HG03159 (cell line): ENCODE measurements around the gene CPZ.
"Not testable (repeated sequence)": the region's sequence is repeated elsewhere in the genome, so short reads cannot be mapped to it uniquely, and the experiment has no call there.

Source experiments
- ATAC-seq: cut with Tn5 transposase; IDR thresholded peaks from one replicate; pipeline ENCODE4 v1.9.1; 2021; ENCODE audit warnings: mild to moderate bottlenecking, moderate library complexity; ENCODE audit not compliant: unreplicated experiment

CPZ gene

DNA sequence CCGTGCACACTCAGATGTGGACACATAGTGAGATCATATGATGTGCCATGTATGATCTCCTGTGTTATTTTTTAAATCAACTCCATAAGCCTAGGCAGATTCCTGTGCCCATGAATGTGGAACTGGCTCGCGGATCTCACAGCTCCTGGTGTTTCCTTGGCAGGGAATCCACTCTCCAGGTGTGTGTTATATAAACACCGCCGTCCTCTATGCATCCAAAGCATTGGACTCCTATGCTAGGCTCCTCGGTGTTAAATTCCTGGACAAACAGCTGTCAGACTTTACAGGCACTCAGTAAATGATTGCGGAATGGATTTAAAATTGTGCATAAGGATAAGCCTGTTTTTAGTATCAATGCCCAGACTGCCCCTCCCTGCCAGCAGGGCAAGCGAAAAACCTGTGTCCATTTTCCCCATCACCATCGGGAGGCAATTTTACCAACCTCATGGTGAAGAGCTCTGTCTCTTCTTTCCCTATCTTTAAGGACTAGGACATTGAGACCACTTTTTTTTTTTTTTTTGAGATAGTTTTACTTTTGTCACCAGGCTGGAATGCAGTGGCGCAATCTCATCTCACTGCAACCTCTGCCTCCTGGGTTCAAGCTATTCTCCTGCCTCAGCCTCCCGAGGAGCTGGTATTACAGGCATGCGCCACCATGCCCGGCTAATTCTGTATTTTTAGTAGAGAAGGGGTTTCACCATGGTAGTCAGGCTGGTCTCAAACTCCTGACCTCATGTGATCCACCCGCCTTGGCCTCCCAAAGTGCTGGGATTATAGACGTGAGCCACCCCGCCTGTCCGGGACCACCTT lies 36.0 kb upstream of the CPZ start:
- ATAC-seq = no peak

DNA sequence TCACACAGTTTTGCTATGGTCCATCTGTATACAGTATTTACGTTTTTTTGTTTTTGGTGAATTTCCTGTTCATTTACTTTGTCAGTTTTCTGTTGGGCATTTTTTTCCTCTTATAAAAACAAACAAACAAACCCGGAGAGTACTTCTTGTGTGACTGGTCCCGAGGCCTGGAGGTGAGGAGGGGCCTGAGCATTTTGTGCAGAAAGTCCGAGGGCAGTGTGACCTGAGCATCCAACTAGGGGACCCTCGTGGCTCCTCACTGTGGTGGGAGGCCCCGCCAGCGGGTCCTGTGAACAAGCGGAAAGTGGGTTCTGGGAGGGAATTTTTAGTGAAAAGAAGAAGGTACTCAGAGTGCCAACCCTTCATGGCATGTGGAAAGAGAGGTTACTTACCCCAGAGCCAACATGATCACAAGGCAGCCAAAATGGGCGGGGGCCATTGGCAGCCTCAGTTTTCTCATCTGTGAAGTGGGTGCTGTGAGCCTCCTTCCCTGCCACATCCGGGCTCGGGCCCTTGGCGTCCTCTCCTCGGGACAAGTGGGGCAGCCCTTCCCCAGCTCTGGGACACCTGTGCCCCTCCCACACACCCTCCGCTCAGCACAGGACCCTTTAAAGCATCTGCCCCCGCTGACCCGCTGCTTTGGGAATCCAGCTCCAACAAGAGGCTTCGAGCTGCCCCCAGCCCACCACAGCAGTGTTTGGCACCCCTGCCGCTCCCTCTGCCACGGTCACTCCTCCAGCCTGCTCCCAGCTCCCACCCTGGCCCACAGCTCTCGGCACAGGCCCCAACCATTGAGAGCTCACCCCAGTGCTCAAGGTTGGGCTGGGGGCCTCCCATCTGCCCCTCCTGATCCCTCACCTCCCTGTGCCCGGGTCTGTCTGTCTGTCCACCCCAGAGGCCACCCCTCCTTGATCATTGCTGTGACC lies 35.2 kb upstream of the CPZ start:
- ATAC-seq = no peak

DNA sequence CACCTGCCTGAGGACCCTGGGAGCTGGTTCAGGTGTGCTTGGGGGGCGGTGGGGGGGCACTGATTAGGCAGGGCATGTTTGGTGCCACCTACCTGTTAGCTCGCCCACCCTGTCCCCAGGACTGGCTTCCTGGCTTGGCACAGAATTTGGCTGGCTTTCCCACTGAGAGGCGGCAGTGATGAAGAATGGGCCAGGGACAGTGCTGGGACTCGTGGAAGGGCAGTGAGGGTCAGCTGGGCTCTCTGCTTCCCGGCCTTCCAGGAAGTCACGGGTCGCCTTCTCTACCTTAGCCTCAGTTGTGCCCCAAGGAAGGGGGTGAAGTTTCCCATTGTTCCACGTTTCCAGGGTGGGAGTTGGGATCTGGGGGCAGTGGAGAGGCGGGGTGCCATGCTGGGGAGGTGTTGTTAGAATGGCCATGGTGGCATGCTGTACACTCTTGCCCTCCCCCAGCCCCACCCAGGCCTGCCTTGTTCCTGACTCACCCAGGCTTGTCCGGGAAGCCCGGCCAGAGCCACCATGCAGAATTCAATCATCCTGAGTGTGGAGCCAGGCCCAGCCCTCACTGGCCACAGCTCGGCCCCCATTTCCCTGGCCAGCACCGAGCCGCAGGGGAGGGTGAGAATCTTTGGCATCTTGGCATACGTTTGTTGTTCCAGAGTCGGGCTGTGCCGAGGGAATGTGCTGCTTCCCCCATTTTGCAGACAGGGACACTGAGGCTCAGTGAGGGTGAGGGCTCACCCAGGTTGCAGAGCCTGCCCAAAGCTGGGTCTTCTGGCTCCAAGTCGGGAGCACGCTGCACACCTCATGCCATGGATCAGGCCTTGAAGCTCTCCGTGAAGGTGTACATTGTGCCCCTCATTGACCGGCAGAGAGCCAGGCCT lies 34.2 kb upstream of the CPZ start:
- no peak for ATAC-seq

DNA sequence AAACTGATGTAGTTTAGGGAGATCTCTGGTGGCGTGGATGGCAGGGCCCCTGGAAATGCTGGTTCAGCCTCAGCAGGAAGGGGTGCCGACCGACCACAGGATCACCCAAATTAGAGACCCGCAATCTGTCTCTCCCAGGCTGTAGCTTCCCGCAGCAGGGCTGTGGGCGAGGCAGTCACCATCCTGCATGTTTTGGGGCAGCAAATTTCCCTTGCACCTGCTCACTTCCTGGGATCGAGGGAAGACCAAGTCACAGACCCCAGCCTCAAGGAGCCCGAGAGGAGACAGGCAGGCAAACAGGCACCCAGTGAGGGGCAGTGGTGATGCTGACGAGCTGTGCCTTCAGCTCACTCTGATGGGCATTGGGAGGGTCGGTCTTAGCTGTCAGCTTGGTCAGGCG lies 33.6 kb upstream of the CPZ start:
- ATAC-seq = no peak

DNA sequence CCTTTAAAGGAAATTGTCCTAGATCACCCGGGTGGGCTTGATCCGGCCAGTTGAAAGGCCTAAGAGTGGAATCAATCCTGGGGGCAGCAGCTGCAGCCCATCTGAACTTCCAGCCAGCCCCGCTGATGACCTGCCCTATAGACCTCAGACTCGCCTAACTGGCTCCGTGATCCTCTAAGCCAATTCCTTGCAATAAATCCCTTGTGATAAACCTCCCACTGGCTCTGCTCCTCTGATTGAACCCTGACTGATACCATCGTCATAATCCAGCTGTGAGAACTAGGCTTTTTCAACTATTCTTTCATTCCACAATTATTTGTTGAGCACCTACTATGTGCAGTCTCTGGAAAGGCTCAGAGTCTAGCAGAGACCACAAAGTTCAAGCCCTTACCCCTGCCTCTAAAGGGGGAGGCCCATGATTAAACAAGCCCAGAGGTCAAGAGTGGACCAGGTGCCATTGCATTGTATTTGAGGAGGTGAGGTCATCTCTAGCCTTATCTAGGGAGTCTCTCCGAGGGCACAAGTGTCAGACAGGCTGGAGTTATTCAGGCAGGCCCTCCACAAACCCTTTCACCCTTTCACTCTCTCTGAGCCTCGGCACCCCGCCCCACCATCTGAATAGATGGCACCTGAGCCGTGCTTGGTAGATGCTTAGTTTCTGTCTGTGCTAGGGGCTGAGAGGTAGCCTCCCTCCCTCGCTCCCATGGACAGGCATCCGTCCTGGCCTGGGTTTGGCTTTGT lies 32.9 kb upstream of the CPZ start:
- no peak for ATAC-seq

DNA sequence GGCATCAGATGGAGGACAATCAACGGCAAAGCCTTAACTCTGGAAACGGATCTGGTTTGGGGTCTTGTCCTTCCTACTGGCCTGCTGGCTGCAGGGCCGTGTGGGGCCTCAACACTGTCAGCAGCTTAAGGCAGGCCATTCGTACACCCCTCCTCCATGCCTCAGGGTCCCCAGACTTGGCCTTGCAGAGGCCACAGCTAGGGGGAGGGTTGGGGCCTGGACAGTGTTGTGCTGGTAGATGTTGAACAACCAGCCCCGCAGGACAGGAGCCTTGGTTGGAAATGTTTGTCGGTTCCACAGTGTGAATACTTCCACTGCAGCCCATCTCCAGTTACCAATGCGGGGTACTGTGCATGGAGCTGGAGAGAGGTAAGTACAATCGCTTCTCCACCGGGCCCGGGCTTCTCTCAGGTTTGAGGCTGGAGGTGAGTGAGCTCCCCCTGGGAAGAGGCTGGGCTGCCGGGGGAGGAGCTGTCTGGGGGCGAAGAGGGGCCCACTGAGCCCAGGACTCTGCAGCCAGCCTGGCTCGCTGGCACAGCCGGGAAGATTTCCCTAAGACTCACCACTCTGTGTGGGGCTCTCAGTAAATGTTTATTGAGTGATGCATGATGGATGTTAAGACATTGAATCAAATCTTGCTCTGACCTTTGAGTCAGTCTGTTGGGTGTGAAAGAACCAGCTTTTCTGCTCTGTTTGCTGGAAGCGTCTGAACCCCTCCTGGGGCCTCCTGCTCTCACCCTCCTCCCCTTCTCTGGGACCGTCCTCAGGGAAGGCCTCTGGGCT lies 32.1 kb upstream of the CPZ start:
- no peak for ATAC-seq

DNA sequence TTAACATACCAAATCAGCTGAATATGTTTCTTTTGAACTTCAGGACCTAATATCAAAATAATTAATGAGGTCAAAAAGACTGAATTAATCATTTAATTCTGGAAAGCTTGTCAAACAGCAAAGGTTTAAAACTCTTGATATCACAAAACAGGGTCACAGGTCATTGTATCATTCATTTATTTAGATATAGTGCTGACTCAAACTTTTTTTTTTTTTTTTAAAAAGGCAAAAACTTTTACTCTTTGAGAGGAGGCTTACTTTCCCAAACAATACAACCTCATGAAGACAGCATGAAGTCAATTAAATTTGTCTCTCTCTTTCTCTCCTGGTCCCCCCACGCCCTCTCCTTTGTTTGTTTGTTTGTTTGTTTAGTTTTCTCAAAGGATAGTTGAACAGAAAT lies 28.0 kb upstream of the CPZ start:
- ATAC-seq = no peak

DNA sequence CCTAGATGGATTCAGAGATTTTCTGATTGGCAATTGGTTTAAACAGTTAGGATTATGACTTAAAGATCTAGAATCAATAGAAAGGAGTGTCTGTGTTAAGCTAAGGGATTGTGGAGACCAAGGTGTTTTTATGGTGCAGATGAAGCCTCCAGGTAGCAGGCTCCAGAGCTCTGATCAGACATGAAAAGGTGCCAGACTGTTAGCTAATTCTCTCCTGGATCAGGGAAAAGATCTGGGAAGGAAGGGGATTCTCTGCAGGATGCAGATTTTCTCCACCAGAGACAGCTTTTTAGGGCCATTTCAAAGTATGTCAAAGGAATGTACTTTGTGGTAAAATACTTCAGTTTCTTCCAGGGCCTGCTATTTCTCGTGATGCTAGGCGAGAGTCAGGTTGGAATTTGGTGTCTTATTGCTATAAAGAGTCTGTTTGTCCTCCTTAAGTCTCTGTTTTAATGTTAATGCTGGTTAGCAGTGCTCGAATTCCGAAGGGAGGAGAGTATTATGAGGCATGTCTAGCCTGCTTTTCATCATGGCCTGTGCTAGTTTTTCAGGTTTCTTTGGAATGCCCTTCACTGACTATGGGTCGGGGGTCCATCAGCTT lies 24.4 kb upstream of the CPZ start:
- ATAC-seq = no peak

DNA sequence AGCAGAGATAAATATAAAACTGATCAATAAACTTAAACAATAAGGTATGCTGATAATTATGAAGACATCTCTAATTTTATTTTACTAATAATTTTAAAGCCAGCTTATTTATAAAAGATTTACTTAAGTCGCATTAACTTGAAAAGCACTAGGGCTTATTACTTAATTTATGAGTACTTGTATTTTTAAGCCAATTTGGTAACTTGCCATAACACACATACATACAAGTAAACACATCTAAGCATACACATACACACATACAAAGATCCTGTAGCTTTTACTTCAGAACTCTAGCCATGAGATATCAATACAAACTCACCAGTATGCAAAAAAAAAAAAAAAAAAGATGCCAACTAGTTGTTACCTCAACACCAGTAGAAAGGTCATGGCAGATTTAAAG lies 22.4 kb upstream of the CPZ start:
- no peak for ATAC-seq

DNA sequence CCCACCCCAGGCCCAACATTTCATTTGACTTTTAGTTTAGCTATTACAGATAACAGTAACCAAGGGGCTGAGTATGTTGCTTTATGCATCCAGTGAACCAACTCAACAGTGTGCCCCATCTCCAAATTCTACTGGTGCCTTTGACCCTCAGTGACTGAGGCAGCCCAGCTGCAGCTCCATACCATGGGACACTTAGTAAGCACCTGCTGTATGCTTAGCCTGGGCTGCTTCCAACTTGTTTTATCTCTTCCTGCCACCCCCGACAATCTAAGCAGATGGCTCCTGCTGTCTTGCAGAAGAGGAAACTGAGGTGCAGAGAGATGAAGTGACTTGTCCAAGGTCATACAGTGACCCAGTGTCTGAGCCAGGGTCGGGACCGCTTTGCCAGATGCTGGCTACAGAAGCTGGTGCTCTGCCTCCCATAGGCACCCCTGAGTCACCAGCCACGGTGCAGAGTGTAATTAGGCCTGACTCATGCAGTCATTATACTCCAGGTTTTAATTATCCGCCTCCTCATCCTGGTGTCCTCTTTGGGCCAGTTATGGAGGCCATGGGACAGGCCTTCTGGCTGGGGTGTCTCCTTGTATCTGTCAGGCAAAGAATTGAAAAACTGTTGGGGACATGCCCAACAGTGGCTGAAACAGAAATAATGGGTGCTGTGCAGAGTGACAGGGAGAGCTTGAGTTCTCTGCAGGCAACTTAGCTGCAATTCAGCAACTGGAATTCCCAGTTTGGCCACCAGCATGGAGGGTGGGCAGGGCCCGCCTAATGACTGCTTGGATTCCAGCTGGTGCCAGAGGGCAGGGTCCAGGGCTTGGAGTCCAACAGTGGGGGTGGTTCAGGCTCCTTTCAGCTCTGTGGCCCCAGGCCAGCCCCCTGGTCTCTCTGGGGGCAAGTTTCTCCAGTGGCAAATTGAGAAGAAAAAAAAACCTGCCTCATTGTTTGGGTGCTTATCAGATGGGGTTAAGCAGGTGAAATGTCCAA lies 20.6 kb upstream of the CPZ start:
- ATAC-seq = no peak

DNA sequence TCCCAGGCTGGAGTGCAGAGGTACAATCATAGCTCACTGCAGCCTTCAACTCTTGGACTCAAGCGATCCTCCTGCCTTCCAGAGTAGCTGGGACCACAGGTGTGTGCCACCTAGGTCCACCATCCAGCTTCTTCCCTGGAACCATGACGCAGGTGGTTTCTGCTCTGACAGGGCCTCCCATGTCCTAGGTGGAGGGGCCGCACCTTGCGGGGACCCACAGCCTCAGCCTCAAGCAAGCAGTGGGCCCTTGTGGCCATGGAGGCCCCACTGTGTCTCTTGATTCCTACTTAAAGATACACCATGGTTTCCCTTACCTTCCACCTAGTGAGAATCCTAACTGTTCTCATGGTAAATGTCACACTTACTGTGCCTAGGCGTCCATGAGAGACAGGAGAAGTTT lies 19.3 kb upstream of the CPZ start:
- no peak for ATAC-seq

DNA sequence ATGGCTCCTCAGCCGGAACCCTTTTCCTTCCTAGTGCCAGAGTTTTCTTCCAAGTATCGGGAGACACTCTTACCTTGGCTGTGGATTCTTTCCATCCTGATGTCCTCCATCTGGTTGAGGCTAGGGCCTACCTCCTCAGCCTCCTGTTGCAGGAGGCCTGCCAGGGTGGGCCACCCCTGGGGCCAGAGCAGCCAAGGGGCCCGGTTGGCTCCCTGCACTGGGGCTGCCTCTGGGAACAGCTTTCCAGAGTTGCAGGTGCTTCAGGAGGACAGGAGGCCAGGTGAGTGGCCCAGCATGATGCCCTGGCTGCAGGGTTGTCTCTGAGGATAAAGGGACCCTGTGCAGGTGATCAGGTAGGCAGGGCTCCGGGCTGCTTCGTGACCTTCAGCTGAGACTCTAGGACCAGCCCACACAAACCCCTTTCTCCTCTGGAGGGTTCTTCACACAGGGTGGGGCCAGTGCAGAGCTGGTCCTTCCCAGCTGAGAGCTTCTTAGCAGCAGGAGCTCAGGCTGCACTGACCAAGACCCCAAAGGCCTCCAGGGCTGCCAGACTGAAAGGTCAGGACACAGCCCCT lies 17.7 kb upstream of the CPZ start:
- no peak for ATAC-seq

DNA sequence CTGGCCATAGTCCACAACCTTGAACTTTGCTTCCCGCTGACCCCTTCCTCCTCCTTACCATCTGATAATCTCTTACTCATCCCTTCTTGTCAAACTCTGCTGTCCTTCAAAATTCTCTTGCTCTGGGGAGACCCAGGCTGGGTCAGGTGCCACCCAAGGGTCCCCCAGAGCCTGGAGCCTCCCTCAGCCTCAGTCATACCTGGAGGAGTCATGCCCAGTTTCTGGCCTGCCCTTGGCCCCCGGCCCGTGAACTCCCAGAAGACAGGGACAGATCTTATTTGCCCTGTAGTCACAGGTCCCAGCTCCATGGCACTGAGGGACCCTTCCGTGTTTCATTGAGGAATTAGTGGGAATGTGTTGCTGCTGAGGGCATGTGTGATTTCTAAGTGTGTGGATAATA lies 17.1 kb upstream of the CPZ start:
- no peak for ATAC-seq

DNA sequence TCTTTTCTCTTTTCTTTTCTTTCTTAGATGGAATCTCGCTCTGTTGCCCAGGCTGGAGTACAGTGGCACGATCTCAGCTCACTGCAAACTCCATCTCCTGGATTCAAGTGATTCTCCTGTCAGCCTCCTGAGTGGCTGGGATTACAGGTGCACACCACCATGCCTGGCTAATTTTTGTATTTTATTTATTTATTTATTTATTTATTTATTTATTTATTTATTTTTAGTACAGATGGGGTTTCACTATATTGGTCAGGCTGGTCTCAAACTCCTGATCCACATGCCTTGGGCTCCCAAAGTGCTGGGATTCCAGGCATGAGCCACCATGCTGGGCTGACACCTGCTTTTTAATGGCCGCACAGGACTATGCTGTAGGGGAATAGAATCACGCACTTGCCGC lies 16.0 kb upstream of the CPZ start:
- not testable (repeated sequence) for ATAC-seq

DNA sequence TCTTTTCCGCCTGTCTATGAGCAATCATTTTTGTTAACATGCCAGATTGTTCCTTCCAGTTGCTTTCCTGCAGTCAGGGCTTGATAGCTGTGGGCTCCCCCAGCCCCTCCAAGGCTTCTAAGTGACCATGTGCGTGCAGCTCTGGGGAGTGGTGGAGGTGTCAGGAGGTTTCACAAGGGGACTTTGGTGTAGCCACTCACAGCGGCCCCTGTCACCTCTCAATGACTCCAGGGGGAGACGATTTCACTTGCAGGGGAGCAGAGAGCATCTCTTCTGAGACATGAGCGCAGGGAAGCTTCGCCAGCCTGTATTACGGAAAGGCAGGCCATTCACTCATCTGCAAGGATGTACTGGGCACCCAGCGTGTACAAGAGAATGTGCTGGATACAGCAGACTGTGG lies 15.5 kb upstream of the CPZ start:
- no peak for ATAC-seq

DNA sequence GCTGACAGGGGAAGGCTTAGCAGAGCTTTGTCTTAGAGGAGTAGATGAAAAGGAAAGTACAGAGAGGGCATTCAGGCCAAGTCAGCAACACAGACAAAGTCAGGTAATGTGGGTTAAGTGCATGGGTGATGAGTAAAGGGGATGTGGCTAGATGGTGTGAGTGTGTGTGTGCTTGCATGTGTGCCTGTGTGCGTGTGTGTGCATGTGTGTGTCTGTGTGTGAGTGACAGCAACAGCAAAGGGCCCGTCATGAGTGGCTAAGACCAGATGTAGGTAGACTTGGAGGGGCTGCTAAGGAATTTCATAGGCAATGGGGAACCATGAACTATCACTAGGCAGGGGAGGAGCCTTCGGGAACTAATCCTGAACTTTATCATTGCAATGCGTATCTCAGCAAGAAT lies 14.6 kb upstream of the CPZ start:
- ATAC-seq = no peak

DNA sequence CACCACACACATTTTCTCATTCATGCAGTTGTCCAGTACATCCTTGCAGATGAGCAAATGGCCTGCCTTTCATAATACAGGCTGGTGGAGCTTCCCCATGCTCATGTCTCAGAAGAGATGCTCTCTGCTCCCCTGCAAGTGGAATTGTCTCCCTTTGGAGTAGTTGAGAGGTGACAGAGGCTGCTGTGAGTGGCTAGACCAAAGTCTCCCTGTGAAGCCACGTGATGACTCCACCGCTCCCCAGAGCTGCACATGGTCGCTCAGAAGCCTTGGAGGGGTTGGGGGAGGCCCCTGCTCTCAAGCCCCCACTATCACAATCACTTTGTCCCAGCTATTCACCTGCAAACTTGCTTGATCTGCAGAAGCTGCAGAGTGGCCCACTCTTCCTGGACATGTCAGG lies 13.8 kb upstream of the CPZ start:
- ATAC-seq = no peak
